Large intestine (tissue), 3 donors: ENCODE results near the gene CLIP1. TPM values are rescaled to one million over a fixed set of nuclear protein-coding genes. Genes with fewer than 3 reads are reported as not detected.
A peak's percentile ranks its signal among the peaks of the same experiment; 100 is the strongest.
"Not testable (repeated sequence)": the region's sequence is repeated elsewhere in the genome, so short reads cannot be mapped to it uniquely, and the experiment has no call there.

Experiments used
- DNase-seq, 2 donors: peaks; one replicate each; pipeline versions ENCODE4 v3.0.0 to v3.0.0-alpha.2; 2013
- H3K27ac ChIP-seq: one replicate; pipeline ENCODE4 v1.5.1; 2013; ENCODE audit warnings: low read length
- H3K27me3 ChIP-seq: 2 replicates; pipeline ENCODE4 v1.6.1; 2013; ENCODE audit warnings: low read length; ENCODE audit not compliant: control insufficient read depth, insufficient read depth
- H3K36me3 ChIP-seq: 2 replicates; pipeline ENCODE4 v1.6.1; 2013; ENCODE audit warnings: low read length; ENCODE audit not compliant: control insufficient read depth, insufficient read depth
- H3K4me1 ChIP-seq: one replicate; pipeline ENCODE4 v1.6.1; 2013; ENCODE audit warnings: low read length; ENCODE audit not compliant: control insufficient read depth, insufficient read depth
- H3K4me3 ChIP-seq: one replicate; pipeline ENCODE4 v1.5.1; 2013; ENCODE audit warnings: low read length
- H3K9me3 ChIP-seq: one replicate; pipeline ENCODE4 v1.6.1; 2013; ENCODE audit warnings: mild to moderate bottlenecking, low read depth, low read length, moderate library complexity; ENCODE audit not compliant: control insufficient read depth
- WGBS: methylation state at CpG from one replicate; pipeline ENCODE4 v1.1.5; 2013; ENCODE audit warnings: low lambda C conversion rate; ENCODE audit not compliant: insufficient coverage; 5-methylcytosine and 5-hydroxymethylcytosine counted together
- polyA plus RNA-seq: library from polyadenylated mRNA; unstranded; fragments of 120-200 nt; gene quantifications from one replicate; pipeline ENCODE4 v1.2.1, GENCODE V29; 2013

Gene CLIP1
- polyA plus RNA-seq, 1 donor = 37.3 TPM

DNA sequence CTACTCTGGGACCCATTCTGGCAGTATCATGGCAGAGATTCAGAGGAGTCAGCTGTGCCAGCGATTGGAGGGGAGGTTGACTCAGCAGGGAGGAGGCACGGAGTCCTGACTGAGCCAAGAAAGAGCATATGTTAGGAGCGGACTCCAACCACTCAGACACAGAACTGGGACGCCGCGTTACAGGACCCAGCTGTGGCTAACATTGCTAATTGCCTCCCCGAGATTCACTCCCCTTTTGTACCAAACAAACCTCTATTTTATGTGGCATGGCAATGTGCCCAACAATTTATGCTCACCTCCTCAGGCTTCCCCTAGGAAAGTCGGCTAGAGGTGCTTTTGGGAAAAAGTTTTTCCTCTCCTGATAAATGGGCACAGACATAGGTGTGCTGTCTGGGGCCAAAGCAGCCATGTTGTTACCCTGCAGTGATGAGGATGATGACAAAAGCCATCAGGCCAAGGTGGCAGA, 15.2 kb upstream of the CLIP1 start:
- DNase-seq = no peak
- Histone ChIP-seq H3K9me3 (no peaks in the 10 kb centered on the region), H3K4me1 (no peaks in the 10 kb centered on the region), H3K36me3 (no peaks in the 10 kb centered on the region), H3K27me3 (no peaks in the 10 kb centered on the region), H3K27ac (no peak overlapping the region), H3K4me3 (no peak overlapping the region)
- WGBS = no CpG with 5 or more reads among the region's 8 CpGs

DNA sequence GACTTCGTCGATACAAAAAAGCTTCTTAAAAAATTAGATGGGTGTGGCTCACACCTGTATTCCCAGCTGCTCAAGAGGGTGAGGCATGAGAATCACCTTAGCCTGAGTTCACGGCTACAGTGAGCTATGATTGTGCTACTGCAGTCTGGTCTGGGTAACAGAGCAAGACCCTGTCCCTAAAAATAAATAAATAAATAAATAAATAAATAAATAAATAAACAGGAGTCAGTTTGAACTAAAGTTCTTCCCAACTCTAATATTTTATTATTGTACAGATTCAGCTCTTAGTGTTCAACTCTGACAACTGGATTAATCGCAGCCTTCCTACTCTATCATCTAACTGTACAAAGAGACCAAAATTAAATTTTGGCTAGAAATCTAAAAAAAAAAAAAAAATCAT, 12.7 kb upstream of the CLIP1 start:
- no CpG with 5 or more reads among the region's 4 CpGs for WGBS
- no peaks in the 10 kb centered on the region for H3K9me3 ChIP-seq

DNA sequence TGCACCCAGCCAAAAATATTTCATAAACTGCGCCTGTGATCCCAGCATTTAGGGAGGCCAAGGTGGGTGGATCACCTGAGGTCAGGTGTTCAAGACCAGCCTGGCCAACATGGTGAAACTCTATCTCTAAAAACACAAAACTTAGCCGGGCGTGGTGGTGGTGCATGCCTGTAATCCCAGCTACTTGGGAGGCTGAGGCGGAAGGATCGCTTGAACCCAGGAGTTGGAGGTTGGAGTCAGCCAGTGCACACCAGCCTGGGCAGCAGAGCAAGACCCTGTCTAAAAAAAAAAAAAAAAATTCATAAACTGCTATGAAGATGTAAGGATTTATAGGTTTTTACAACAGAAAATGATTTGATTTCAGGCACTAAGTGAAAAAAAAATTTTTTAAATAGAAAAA, 6.6 kb upstream of the CLIP1 start:
- not testable (repeated sequence) for H3K27me3 ChIP-seq, H3K4me3 ChIP-seq, H3K9me3 ChIP-seq, DNase-seq, H3K27ac ChIP-seq, H3K36me3 ChIP-seq, H3K4me1 ChIP-seq
- WGBS = no CpG with 5 or more reads among the region's 5 CpGs

More for the DNA sequence above, 12.7 kb upstream of the CLIP1 start:
- Histone ChIP-seq H3K36me3 (no peaks in the 10 kb centered on the region), H3K27ac (no peak overlapping the region), H3K27me3 (no peaks in the 10 kb centered on the region), H3K4me3 (no peak overlapping the region), H3K4me1 (no peaks in the 10 kb centered on the region)
- no peak for DNase-seq

DNA sequence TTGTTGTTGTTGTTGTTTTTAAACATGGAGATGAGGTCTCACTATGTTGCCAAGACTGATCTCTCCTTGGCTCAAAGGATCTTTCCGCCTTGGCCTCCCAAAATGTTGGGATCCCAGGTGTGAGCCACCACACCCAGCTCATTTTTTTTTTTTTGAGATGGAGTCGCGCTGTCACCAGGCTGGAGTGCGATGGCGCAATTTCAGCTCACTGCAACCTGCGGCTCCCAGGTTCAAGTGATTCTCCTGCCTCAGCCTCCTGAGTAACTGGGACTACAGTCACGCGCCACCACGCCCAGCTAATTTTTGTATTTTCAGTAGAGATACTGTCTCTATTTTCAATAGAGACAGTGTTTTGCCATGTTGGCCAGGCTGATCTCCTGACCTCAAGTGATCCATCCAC, 4.9 kb upstream of the CLIP1 start:
- DNase-seq = no peak
- H3K9me3 ChIP-seq = no peaks in the 10 kb centered on the region
- no CpG with 5 or more reads among the region's 9 CpGs for WGBS

DNA sequence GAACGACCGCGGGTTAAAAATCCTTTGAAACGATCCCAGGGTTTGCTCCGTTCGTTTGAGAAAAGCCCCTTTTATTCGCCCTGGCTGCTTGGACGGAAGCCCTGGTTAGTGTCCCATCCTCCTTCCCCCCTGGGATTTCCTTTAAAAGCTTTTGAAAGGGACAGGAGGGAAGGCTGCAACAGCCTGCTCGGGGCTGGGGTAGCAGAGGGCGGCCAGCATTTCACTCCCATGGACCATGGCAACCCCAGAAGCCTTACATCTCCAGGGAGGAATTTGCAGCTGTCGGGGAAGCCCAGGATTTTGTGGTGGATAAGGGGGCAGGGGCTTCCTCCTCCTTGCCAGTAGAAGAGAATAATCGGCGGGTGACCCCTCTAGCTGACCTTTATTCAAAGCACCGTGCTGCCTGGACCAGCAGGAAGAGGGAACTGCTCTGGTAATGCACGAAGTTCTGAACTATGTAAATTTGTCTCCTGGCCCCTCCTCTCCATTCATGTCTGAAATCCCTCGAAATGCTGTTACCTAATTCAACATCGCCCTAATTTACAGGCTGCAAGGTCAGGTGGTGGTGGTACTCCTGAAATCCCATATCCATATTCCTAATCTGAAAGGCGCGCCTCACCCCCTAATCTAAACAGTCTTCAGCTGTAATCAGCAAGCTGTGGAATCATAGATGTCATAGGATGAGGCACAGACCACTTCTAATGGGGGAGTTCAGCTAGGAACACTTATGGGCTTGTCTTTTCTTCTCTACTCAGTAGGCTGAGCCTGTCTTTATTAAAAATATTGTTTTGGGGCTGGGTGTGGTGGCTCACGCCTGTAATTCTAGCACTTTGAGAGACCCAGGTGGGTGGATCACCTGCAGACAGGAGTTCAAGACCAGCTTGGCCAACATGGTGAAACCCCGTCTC, 1.0 kb upstream of the CLIP1 start:
- Histone ChIP-seq H3K36me3 (no peaks in the 10 kb centered on the region), H3K4me1 (peaks cover 19% of the 10 kb centered on the region), H3K27ac (peak overlapping the region; percentile 61), H3K27me3 (no peaks in the 10 kb centered on the region), H3K9me3 (no peaks in the 10 kb centered on the region), H3K4me3 (peak overlapping the region; percentile 55)
- no CpG with 5 or more reads among the region's 21 CpGs for WGBS
- peak in 1 of 2 donors; percentile 59 for DNase-seq

More for the DNA sequence above, 4.9 kb upstream of the CLIP1 start:
- H3K36me3 ChIP-seq = no peaks in the 10 kb centered on the region
- no peaks in the 10 kb centered on the region for H3K27me3 ChIP-seq
- H3K27ac ChIP-seq = no peak overlapping the region
- H3K4me3 ChIP-seq = no peak overlapping the region
- H3K4me1 ChIP-seq = peaks cover 6% of the 10 kb centered on the region

DNA sequence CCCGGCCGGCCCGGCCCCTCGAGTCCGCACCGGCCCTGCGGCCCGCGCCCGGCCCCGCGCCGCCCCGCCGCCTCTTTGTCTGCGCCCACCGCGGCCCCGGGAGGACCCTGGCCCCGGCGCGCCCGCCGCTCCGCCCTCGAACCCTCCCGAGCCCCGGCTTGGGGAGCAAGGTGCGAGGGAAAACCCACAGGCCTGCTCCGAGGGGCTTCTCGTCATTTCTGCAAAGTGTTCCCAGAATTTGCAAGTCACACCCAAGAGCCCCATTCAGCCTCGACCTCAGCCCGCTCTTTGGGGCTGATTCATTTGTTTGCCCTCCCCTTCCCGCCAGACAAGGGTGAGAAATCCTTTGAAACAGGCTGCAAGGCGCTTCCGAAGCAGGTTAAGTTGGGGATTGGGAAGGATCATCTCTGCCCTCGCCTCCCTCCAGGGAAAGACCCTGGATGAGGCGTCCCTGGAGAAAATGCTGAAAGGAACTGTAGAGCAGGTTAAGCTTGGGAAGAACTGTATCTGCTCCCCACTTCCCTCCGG, 325 bp upstream of the CLIP1 start:
- WGBS = 0% methylated on average over 1 of the region's 39 CpGs
- Histone ChIP-seq H3K36me3 (no peaks in the 10 kb centered on the region), H3K9me3 (no peaks in the 10 kb centered on the region), H3K4me1 (peaks cover 19% of the 10 kb centered on the region), H3K4me3 (peak overlapping the region; percentile 55), H3K27ac (peak overlapping the region; percentile 61), H3K27me3 (no peaks in the 10 kb centered on the region)
- DNase-seq = peak in 1 of 2 donors; percentile 70

DNA sequence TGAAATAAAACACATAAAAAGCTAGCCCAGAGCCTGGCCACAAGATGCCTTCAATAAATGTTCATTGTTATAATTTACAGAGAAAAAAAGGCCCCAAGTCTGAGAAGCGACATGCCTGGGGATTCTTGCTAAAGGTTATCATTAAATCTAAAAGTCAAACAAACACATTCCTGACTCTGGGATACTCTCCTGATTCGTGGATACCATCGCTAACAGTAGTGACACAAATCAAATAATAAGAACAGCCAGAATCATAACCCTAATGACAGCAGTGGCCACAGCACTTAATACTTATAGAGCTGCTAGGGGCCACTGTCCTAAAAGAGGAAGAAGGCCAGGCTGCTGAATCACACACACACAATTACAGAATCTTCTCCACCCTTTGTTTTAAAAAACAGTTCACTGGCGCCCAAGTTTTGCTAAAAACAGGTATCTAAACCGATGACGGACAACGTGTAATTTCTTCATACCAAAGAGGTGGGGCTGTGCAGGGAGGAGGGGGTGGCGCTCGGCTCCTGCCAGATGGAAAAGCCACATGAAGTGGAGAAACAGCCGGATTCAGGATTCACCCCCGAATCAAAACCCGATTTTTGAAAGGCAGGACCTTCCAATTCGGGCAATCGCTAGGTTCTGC, 1.2 kb downstream of the CLIP1 start:
- WGBS = 20% methylated on average over 1 of the region's 14 CpGs

DNA sequence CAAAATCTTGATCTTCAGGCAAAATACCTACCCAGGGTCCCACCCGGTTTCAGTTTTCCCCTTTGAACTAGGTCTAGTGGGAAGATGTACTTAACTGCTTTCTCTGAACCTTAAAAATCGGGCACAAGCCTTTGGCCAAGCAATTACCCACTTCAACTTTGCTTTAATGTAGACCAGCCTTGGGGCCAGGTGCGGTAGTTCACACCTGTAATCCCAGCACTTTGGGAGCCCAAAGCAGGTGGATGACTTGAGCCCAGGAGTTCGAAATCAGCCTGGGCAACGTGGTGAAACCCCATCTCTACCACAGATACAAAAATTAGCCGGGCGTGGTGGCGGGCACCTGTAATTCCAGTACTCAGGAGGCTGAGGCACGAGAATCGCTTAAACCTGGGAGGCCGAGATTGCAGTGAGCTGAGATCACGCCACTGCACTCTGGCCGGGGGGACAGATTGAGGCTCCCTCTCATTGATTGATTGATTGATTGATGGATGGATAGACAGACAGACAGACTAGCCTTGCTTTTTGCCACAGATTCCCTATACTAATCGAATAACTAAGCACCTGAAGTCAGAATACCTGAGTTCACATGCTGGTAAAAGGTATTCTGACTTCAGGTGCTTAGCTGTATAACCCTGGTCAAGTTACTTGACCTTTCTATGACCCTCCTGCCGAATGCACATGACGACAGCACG, 1.9 kb downstream of the CLIP1 start:
- H3K4me3 ChIP-seq = peak overlapping the region; percentile 87

More for the DNA sequence above, 1.2 kb downstream of the CLIP1 start:
- peak; percentile 19 to 63 for DNase-seq
- H3K27me3 ChIP-seq = no peaks in the 10 kb centered on the region
- peak overlapping the region; percentile 93 for H3K27ac ChIP-seq
- H3K9me3 ChIP-seq = no peaks in the 10 kb centered on the region
- peaks cover 19% of the 10 kb centered on the region for H3K4me1 ChIP-seq
- H3K4me3 ChIP-seq = peak overlapping the region; percentile 87
- no peaks in the 10 kb centered on the region for H3K36me3 ChIP-seq

DNA sequence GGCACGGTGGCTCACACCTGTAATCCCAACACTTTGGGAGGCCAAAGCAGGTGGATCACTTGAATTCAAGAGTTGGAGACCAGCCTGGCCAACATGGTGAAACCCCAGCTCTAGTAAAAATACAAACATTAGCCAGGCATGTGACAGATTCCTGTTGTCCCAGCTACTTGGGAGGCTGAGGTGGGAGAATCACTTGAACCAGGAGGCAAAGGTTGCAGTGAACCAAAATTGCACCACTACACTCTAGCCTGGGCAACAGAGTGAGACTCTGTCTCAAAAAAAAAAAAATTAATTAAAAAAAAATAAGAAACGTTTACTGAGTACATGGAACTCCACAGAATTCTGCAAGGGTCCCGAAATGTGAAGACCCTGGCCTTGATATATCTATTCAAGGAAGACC, 3.4 kb downstream of the CLIP1 start:
- H3K9me3 ChIP-seq, H3K27ac ChIP-seq, H3K36me3 ChIP-seq, DNase-seq, H3K27me3 ChIP-seq, H3K4me3 ChIP-seq: not testable (repeated sequence)
- 100% methylated on average over 2 of the region's 3 CpGs for WGBS
- H3K4me1 ChIP-seq = peaks cover 19% of the 10 kb centered on the region

More for the DNA sequence above, 1.9 kb downstream of the CLIP1 start:
- no peaks in the 10 kb centered on the region for H3K27me3 ChIP-seq
- WGBS = 20% methylated on average over 1 of the region's 17 CpGs
- DNase-seq = no peak
- no peaks in the 10 kb centered on the region for H3K9me3 ChIP-seq
- H3K36me3 ChIP-seq = no peaks in the 10 kb centered on the region
- H3K4me1 ChIP-seq = peaks cover 19% of the 10 kb centered on the region
- peak overlapping the region; percentile 93 for H3K27ac ChIP-seq

DNA sequence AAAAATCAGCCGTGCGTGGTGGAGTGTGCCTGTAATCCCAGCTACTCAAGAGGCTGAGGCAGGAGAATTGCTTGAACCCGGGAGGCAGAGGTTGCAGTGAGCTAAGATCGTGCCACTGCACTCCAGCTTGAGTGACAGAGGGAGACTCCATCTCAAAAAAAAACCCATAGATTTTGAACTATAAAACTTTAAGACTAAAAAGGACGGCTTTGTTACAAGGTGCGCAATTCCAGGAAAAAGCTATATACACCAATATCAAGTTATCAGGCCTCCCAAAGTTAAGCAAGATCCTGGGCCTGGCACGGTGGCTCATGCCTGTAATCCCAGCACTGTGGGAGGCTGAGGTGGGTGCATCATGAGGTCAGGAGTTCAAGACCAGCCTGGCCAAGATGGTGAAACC, 6.8 kb downstream of the CLIP1 start:
- not testable (repeated sequence) for H3K27me3 ChIP-seq, H3K9me3 ChIP-seq, H3K27ac ChIP-seq, H3K36me3 ChIP-seq, DNase-seq, H3K4me3 ChIP-seq, H3K4me1 ChIP-seq
- WGBS = 100% methylated on average over 1 of the region's 7 CpGs
